SK-N-SH (cell line): Measurements from ENCODE around the gene BCO2. TPM values are rescaled to one million over a fixed set of nuclear protein-coding genes. Genes with fewer than 3 reads are reported as not detected.

ENCODE experiments used
- CTCF ChIA-PET: fragments of 300-600, 350-600 bp; formaldehyde crosslinking; extraction: SDS; loops from one replicate; lab custom pipeline; 2021; lab: Yijun Ruan, JAX
- POLR2A ChIA-PET: fragments of 350-600 bp; sonication (Branson Sonifier 250); formaldehyde crosslinking; extraction: SDS; loops from one replicate; lab custom pipeline; 2020; ENCODE audit warnings: antibody characterized with exemption, inconsistent platforms; lab: Yijun Ruan, JAX
- DNase-seq: peaks from one replicate; pipeline ENCODE4 v3.0.0; 2012
- H2AFZ ChIP-seq: fragments of 200-600 bp; sonication (generic); 2 replicates; pipeline ENCODE4 v1.8.1; 2016; ENCODE audit warnings: antibody characterized with exemption, mild to moderate bottlenecking, low read depth
- H3F3A ChIP-seq: fragments of 200-600 bp; sonication (generic); replicated peaks from 2 replicates; pipeline ENCODE3; 2016; ENCODE audit warnings: antibody characterized with exemption, mild to moderate bottlenecking; ENCODE audit not compliant: insufficient read depth
- H3K27ac ChIP-seq, 2 experiments: fragments of 200-500 bp in 1 of 2; fragments of 200-600 bp in 1 of 2; sonication (Bioruptor generic) in 1 of 2; sonication (generic), shearing (Covaris generic) in 1 of 2; 2 replicates each; pipeline versions ENCODE4 v1.5.1 to v1.6.1; 2014 to 2016; ENCODE audit warnings: low read depth in 2 of 2, inconsistent platforms in 1 of 2, low read length in 1 of 2, mild to moderate bottlenecking in 1 of 2, mixed read lengths in 1 of 2
- H3K27me3 ChIP-seq: fragments of 200-600 bp; sonication (generic), shearing (Covaris generic); 2 replicates; pipeline ENCODE4 v1.6.1; 2016; ENCODE audit warnings: mixed run types; ENCODE audit not compliant: insufficient read depth
- H3K36me3 ChIP-seq, 2 experiments: fragments of 200-500 bp in 1 of 2; fragments of 200-600 bp in 1 of 2; sonication (Bioruptor generic) in 1 of 2; sonication (generic) in 1 of 2; replicated peaks in 1 of 2; 2 replicates each; pipeline versions ENCODE3 to v1.5.1; 2014 to 2016; ENCODE audit warnings: low read length in 1 of 2, mild to moderate bottlenecking in 1 of 2; ENCODE audit not compliant: insufficient read depth in 2 of 2, control insufficient read depth in 1 of 2
- H3K4me1 ChIP-seq, 2 experiments: fragments of 200-500 bp in 1 of 2; fragments of 200-600 bp in 1 of 2; sonication (Bioruptor generic) in 1 of 2; sonication (generic), shearing (Covaris generic) in 1 of 2; 2 replicates each; pipeline versions ENCODE4 v1.5.1 to v1.6.1; 2014 to 2016; ENCODE audit warnings: low read depth in 1 of 2, low read length in 1 of 2, mixed run types in 1 of 2; ENCODE audit not compliant: insufficient read depth in 2 of 2, control insufficient read depth in 1 of 2
- H3K4me2 ChIP-seq: fragments of 200-600 bp; sonication (generic), shearing (Covaris generic); 2 replicates; pipeline ENCODE4 v1.6.1; 2017; ENCODE audit warnings: mixed run types
- H3K4me3 ChIP-seq, 2 experiments: fragments of 200-500 bp in 1 of 2; fragments of 200-600 bp in 1 of 2; sonication (Bioruptor generic) in 1 of 2; sonication (generic), shearing (Covaris generic) in 1 of 2; 2 replicates each; pipeline versions ENCODE4 v1.5.1 to v1.8.1; 2014 to 2016; ENCODE audit warnings: low read depth in 2 of 2, inconsistent platforms in 1 of 2, low read length in 1 of 2, mild to moderate bottlenecking in 1 of 2, mixed read lengths in 1 of 2, moderate library complexity in 1 of 2
- H3K79me2 ChIP-seq: fragments of 200-600 bp; sonication (generic); 2 replicates; pipeline ENCODE4 v1.8.1; 2017; ENCODE audit warnings: mild to moderate bottlenecking; ENCODE audit not compliant: insufficient read depth
- H3K9ac ChIP-seq: fragments of 200-600 bp; sonication (generic); 2 replicates; pipeline ENCODE4 v1.6.1; 2017; ENCODE audit warnings: mixed run types
- H3K9me2 ChIP-seq: fragments of 200-600 bp; sonication (generic); 2 replicates; pipeline ENCODE4 v1.6.1; 2017; ENCODE audit warnings: mixed run types
- H3K9me3 ChIP-seq: fragments of 200-600 bp; sonication (generic); 2 replicates; pipeline ENCODE4 v1.6.1; 2017; ENCODE audit warnings: mixed run types, mild to moderate bottlenecking, moderate library complexity
- H4K20me1 ChIP-seq: fragments of 200-600 bp; sonication (generic); 2 replicates; pipeline ENCODE4 v1.6.1; 2017; ENCODE audit warnings: mild to moderate bottlenecking, mixed run types; ENCODE audit not compliant: insufficient read depth
- ELF1 ChIP-seq: IDR thresholded peaks from 2 replicates; pipeline ENCODE4 v1.4.0; 2012
- EP300 ChIP-seq, 2 experiments: IDR thresholded peaks; 2 replicates each; pipeline versions ENCODE4 v1.4.0 to v1.6.1; 2012; ENCODE audit warnings: borderline replicate concordance in 1 of 2, low read depth in 1 of 2, low read length in 1 of 2
- FOXJ3 ChIP-seq: sonication (generic); formaldehyde crosslinking; IDR thresholded peaks from 2 replicates; pipeline ENCODE4 v1.5.1; 2020; ENCODE audit warnings: mild to moderate bottlenecking, missing genetic modification reagents
- FOXM1 ChIP-seq: IDR thresholded peaks from 2 replicates; pipeline ENCODE4 v1.4.0; 2012; ENCODE audit warnings: low read depth, mild to moderate bottlenecking
- GABPA ChIP-seq: IDR thresholded peaks from 2 replicates; pipeline ENCODE4 v1.4.0; 2012; ENCODE audit warnings: low read depth, mild to moderate bottlenecking
- JUND ChIP-seq: IDR thresholded peaks from 2 replicates; pipeline ENCODE4 v1.4.0; 2012
- MEF2A ChIP-seq: IDR thresholded peaks from 2 replicates; pipeline ENCODE4 v1.4.0; 2012; ENCODE audit warnings: low read depth, borderline replicate concordance
- MXI1 ChIP-seq: IDR thresholded peaks from 2 replicates; pipeline ENCODE4 v1.6.1; 2012; ENCODE audit warnings: mild to moderate bottlenecking, low read depth, low read length, improper control_type of control experiment
- NRF1 ChIP-seq: IDR thresholded peaks from 2 replicates; pipeline ENCODE4 v1.6.1; 2012; ENCODE audit warnings: low read depth, mild to moderate bottlenecking, low read length
- POLR2AphosphoS5 ChIP-seq: IDR thresholded peaks from 2 replicates; pipeline ENCODE4 v1.6.1; 2012; ENCODE audit warnings: low read depth, low read length
- RCOR1 ChIP-seq: fragments of 150-350 bp; IDR thresholded peaks from 2 replicates; pipeline ENCODE4 v1.6.1; 2017; ENCODE audit warnings: antibody characterized with exemption, low read length
- RFX5 ChIP-seq: IDR thresholded peaks from 2 replicates; pipeline ENCODE4 v1.6.1; 2012; ENCODE audit warnings: mild to moderate bottlenecking, improper control_type of control experiment, low read length
- RXRA ChIP-seq: IDR thresholded peaks from 2 replicates; pipeline ENCODE4 v1.4.0; 2012; ENCODE audit warnings: low read depth, mild to moderate bottlenecking, borderline replicate concordance
- SIN3A ChIP-seq: IDR thresholded peaks from 2 replicates; pipeline ENCODE4 v1.6.1; 2012; ENCODE audit warnings: low read depth, mild to moderate bottlenecking, low read length, moderate library complexity, borderline replicate concordance
- TAF1 ChIP-seq: IDR thresholded peaks from 2 replicates; pipeline ENCODE4 v1.6.1; 2012; ENCODE audit warnings: low read depth, mild to moderate bottlenecking, low read length, moderate library complexity, borderline replicate concordance
- YY1 ChIP-seq: IDR thresholded peaks from 2 replicates; pipeline ENCODE4 v1.4.0; 2012; ENCODE audit warnings: low read depth, mild to moderate bottlenecking
- WGBS: methylation state at CpG from one replicate; pipeline ENCODE4 v1.1.6; 2017; ENCODE audit warnings: low lambda C conversion rate; 5-methylcytosine and 5-hydroxymethylcytosine counted together
- polyA plus RNA-seq, 3 experiments: library from polyadenylated mRNA; depleted of rRNA; stranded (reverse); fragments of >200 nt; gene quantifications; 2 replicates each; pipeline ENCODE4 v1.2.3, GENCODE V29; 2012
- TF ChIP-seq, protein P1 (sequence below): IDR thresholded peaks from 2 replicates; pipeline ENCODE4 v1.4.0; 2012; ENCODE audit warnings: low read depth
- TF ChIP-seq, protein P2 (sequence below): IDR thresholded peaks from 2 replicates; pipeline ENCODE4 v1.4.0; 2012; ENCODE audit warnings: low read depth, borderline replicate concordance
- TF ChIP-seq, protein P3 (sequence below): IDR thresholded peaks from 2 replicates; pipeline ENCODE4; 2012

The BCO2 gene
- polyA plus RNA-seq, 1 of the 3 experiments (the other 2 are of a cell fraction) = 0.87 TPM

DNA sequence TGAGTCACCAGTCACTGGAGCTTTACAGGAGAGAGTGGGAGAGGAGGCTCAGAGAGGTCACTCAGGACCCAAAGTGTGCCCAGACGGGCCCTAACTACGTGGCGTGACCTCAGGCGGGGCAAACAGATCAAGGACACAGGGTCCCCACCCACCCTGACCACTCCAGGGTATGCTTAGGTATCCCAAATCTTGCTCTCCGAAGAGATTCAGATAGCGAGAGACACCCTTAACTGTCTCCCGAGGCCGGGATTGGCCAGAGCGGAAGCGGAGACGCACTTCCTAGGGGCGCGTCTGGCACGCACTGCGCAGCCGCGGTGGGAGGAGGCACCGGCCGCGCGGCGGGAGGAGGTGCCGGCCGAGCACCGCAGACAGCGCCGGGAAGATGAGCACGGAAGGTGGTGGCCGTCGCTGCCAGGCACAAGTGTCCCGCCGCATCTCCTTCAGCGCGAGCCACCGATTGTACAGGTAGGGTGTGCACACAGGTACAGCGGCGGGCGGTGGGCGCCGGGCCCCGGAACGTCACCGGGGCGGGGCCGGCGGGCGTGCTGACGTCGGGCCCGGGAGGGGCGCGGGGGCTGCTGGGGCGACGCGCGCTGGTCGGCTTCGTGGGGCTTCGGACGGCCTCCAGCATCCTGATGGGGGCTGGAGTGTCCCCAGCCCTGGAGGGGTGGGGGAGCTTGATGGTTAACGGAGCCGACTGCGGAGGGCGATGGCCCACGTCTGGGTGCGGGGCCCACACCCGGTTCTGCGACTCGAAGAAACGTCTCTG, 50.9 kb downstream of the BCO2 start, which contains the start of gene PTS:
Gene PTS, plus strand, starts transcription at position 367 of the 769 bp plus-strand sequence. Its CDS starts 16 bp downstream, at position 383.
- peak within 1 kb of the TSS; percentile 100 for H2AFZ ChIP-seq
- peaks cover 48% of the 10 kb centered on the region for H3K79me2 ChIP-seq
- H3K9ac ChIP-seq = peak within 1 kb of the TSS; percentile 76
- peaks cover 23 to 27% of the 10 kb centered on the region in 2 experiments for H3K36me3 ChIP-seq
- H3K4me2 ChIP-seq = peak within 1 kb of the TSS; percentile 94
- POLR2A ChIA-PET = interaction anchor here (0.8 to 1.7 kb wide), 3 partner anchors 16 to 45 kb away, joined by 3 to 7 read pairs (median 6); no protein-coding TSS in a partner anchor
- peaks cover 17 to 30% of the 10 kb centered on the region in 2 experiments; a peak in 3 of 4 replicates for H3K4me1 ChIP-seq
- DNase-seq = peak; percentile 95
- CTCF ChIA-PET = interaction anchor here (0.6 to 17.1 kb wide), 5 partner anchors 48 to 1437 kb away, joined by 3 to 620 read pairs (median 3); partner anchors contain the start of gene PLET1
- H3K4me3 ChIP-seq = peak within 1 kb of the TSS; percentile 71 to 91
- no peaks in the 10 kb centered on the region for H4K20me1 ChIP-seq
- no peaks in the 10 kb centered on the region for H3F3A ChIP-seq
- no peaks in the 10 kb centered on the region for H3K9me3 ChIP-seq
- H3K9me2 ChIP-seq = no peaks in the 10 kb centered on the region
- peak within 1 kb of the TSS; percentile 78 to 97 for H3K27ac ChIP-seq
- no peak for TF ChIP-seq JUND
- TF ChIP-seq, protein P1, sequence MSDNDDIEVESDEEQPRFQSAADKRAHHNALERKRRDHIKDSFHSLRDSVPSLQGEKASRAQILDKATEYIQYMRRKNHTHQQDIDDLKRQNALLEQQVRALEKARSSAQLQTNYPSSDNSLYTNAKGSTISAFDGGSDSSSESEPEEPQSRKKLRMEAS = peak; percentile 24; the same call in 1 of the 2 replicates
- TF ChIP-seq POLR2AphosphoS5 = peak; percentile 93
- peak; percentile 80 for TF ChIP-seq ELF1
- peak; percentile 67 for TF ChIP-seq GABPA
- no peak for TF ChIP-seq RCOR1
- peak; percentile 56; the same call in 1 of the 2 replicates for TF ChIP-seq TAF1
- TF ChIP-seq, protein P2, sequence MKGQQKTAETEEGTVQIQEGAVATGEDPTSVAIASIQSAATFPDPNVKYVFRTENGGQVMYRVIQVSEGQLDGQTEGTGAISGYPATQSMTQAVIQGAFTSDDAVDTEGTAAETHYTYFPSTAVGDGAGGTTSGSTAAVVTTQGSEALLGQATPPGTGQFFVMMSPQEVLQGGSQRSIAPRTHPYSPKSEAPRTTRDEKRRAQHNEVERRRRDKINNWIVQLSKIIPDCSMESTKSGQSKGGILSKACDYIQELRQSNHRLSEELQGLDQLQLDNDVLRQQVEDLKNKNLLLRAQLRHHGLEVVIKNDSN = no peak
- TF ChIP-seq RFX5 = no peak
- TF ChIP-seq NRF1 = peak; percentile 78
- TF ChIP-seq MXI1 = no peak
- 0 out of 2 replicates have a peak, but pooled peaks have one; percentile 16 for TF ChIP-seq SIN3A
- H3K27me3 ChIP-seq = no peaks in the 10 kb centered on the region
- WGBS = 0% methylated on average over 3 of the region's 70 CpGs

DNA sequence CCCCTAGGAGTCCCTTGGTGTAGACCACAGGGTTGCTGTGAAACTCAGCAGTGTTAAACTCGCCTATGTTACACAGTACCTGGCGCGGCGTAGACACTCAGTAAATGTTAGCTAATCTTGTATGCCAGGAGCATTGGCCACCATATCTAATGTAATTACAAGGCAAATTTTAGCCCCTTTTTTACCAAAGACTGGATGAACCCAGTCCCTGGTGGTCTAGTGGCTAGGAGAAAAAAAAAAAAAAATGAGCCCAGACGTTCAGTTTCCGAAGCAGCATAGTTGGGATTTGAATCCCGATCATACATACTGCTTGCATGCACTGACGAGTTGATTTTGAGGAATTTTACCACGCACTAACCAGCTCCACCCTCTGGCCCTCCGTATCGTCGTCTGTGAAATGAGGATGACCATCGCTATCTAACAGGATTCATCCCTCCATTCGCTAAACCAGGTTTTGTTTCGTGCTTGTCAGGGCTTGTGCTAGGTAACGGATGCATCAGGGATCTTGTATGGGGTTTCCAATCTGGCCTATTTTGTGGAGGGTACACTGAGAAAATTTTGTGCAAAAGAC, 51.6 kb downstream of the BCO2 start:
- TF ChIP-seq RFX5 (no peak), FOXM1 (no peak), POLR2AphosphoS5 (no peak), NRF1 (no peak), YY1 (no peak), TAF1 (no peak), EP300 (IDR thresholded peaks at IDR 0.05; ENCODE audit: borderline replicate concordance in 1 of 2, low read depth in 1 of 2, low read length in 1 of 2) (no peak), FOXJ3 (CRISPR knock-in tag) (no peak), RXRA (no peak), MEF2A (no peak)
- TF ChIP-seq, protein P3, sequence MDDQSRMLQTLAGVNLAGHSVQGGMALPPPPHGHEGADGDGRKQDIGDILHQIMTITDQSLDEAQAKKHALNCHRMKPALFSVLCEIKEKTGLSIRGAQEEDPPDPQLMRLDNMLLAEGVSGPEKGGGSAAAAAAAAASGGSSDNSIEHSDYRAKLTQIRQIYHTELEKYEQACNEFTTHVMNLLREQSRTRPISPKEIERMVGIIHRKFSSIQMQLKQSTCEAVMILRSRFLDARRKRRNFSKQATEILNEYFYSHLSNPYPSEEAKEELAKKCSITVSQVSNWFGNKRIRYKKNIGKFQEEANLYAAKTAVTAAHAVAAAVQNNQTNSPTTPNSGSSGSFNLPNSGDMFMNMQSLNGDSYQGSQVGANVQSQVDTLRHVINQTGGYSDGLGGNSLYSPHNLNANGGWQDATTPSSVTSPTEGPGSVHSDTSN = no peak
- Histone ChIP-seq H3F3A (no peaks in the 10 kb centered on the region), H2AFZ (peak overlapping the region; percentile 100), H3K9me3 (no peaks in the 10 kb centered on the region), H4K20me1 (no peaks in the 10 kb centered on the region), H3K27ac (peak overlapping the region; percentile 78 to 97), H3K27me3 (no peaks in the 10 kb centered on the region), H3K36me3 (peaks cover 26 to 30% of the 10 kb centered on the region in 2 experiments), H3K9me2 (no peaks in the 10 kb centered on the region), H3K4me1 (peaks cover 14 to 30% of the 10 kb centered on the region in 2 experiments; a peak in 3 of 4 replicates), H3K4me3 (peak overlapping the region; percentile 71 to 91), H3K4me2 (peak overlapping the region; percentile 94), H3K9ac (peak overlapping the region; percentile 76), H3K79me2 (peaks cover 51% of the 10 kb centered on the region)
- ChIA-PET POLR2A (interaction anchor here (0.8 to 1.7 kb wide), 3 partner anchors 15 to 39 kb away, joined by 4 to 7 read pairs (median 6); no protein-coding TSS in a partner anchor), CTCF (interaction anchor here (1.0 to 17.1 kb wide), 4 partner anchors 48 to 361 kb away, joined by 3 to 620 read pairs (median 4); partner anchors contain the start of gene PLET1)
- peak; percentile 35 for DNase-seq
- 7% methylated on average over 16 of the region's 16 CpGs for WGBS
